ENCODE measurements around the gene USP2.

DNA sequence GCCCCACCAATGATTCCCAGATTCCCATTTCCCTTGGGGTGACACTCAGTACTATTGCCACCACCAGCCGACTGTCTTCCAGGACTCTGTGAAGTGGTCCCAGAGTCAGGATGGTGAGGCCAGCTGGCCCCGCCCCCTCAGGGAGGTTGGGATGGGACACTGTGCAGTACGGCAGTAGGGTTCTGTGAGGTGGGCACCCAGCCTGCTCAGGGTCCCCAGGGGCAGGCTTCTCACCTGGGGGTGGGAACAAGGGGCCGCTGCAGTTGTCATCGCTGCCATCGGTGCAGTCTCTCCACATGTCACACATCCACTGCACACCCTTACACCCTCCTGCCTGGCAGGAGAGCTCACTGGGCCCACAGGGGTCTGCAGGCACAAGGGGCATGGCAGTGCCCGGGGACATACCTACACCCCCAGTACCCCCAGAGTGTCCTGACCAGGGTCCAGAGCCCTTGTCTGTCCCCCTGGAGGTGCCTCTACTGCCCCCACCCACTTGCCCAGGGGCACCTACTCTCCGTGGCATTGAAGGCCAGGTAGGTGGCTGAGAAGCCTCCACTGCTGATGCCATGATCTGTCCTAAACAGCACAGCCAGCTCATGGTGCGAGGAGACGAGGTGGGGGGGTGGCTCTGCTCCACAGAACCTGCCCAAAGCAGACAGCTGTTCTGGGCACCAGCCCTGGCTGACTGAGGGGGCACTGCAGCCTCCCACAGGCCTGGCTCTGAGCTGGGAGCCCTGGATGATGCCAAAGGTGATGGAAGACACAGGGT, 38.9 kb downstream of the USP2 start:
- TF ChIP-seq, protein P1, sequence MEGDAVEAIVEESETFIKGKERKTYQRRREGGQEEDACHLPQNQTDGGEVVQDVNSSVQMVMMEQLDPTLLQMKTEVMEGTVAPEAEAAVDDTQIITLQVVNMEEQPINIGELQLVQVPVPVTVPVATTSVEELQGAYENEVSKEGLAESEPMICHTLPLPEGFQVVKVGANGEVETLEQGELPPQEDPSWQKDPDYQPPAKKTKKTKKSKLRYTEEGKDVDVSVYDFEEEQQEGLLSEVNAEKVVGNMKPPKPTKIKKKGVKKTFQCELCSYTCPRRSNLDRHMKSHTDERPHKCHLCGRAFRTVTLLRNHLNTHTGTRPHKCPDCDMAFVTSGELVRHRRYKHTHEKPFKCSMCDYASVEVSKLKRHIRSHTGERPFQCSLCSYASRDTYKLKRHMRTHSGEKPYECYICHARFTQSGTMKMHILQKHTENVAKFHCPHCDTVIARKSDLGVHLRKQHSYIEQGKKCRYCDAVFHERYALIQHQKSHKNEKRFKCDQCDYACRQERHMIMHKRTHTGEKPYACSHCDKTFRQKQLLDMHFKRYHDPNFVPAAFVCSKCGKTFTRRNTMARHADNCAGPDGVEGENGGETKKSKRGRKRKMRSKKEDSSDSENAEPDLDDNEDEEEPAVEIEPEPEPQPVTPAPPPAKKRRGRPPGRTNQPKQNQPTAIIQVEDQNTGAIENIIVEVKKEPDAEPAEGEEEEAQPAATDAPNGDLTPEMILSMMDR (IDR thresholded peaks at IDR 0.05; ENCODE audit: low read length): no peak
- TF ChIP-seq EZH2 (optimal IDR thresholded peaks at IDR 0.05; ENCODE audit: low read depth, low read length) (no peak), EZH2phosphoT487 (IDR thresholded peaks at IDR 0.05; ENCODE audit: low read length) (no peak)
